Femur (tissue), 1 donor: ENCODE data around the gene SELENBP1.

Experiments
- DNase-seq: peaks from one replicate; pipeline ENCODE4 v3.0.0-alpha.2; 2017

The SELENBP1 gene

GRCh38 chr1:151342021-151342420 lies 30.5 kb downstream of the SELENBP1 start:
- no peak for DNase-seq

- peak; percentile 67 for DNase-seq
Observed at GRCh38 chr1:151340870-151341754, 31.4 kb downstream of the SELENBP1 start.

GRCh38 chr1:151336556-151336955 lies 35.9 kb downstream of the SELENBP1 start:
- DNase-seq, result no peak

GRCh38 chr1:151334822-151335221 lies 37.7 kb downstream of the SELENBP1 start:
- no peak for DNase-seq

- DNase-seq, result no peak
Observed at GRCh38 chr1:151327903-151328674, 44.4 kb downstream of the SELENBP1 start.

GRCh38 chr1:151327223-151327902 lies 45.1 kb downstream of the SELENBP1 start, which contains the start of gene PI4KB:
PI4KB (minus strand) TSS chr1:151327416; CDS start chr1:151316481, 10,935 bp downstream.
- peak; percentile 97 for DNase-seq

GRCh38 chr1:151326619-151327222 lies 45.8 kb downstream of the SELENBP1 start:
- peak; percentile 75 for DNase-seq

GRCh38 chr1:151325646-151326429 lies 46.7 kb downstream of the SELENBP1 start:
- DNase-seq, result no peak

- no peak for DNase-seq
Observed at GRCh38 chr1:151325231-151325630, 47.3 kb downstream of the SELENBP1 start.

GRCh38 chr1:151324390-151324930 lies 48.0 kb downstream of the SELENBP1 start:
- DNase-seq, result no peak

GRCh38 chr1:151318975-151319374 lies 53.5 kb downstream of the SELENBP1 start:
- no peak for DNase-seq

GRCh38 chr1:151315565-151316235 lies 56.8 kb downstream of the SELENBP1 start:
- no peak for DNase-seq
